H1 (cell line): ENCODE measurements around the gene BCL2L11. TPM values are rescaled to one million over a fixed set of nuclear protein-coding genes. Genes with fewer than 3 reads are reported as not detected.

Experiments
- CHD7 ChIP-seq: fragments of 300-600 bp; sonication (generic); IDR thresholded peaks from 2 replicates; pipeline ENCODE4 v1.7.1; 2012; ENCODE audit warnings: low read length, moderate library complexity, mild to moderate bottlenecking, inconsistent platforms; ENCODE audit not compliant: insufficient replicate concordance
- EGR1 ChIP-seq: IDR thresholded peaks from 2 replicates; pipeline ENCODE4 v1.6.1; 2011; ENCODE audit warnings: low read depth, low read length, borderline replicate concordance
- RXRA ChIP-seq: IDR thresholded peaks from 2 replicates; pipeline ENCODE4 v1.6.1; 2011; ENCODE audit warnings: low read depth, mild to moderate bottlenecking, low read length, moderate library complexity; ENCODE audit not compliant: insufficient read depth
- TCF12 ChIP-seq: IDR thresholded peaks from 2 replicates; pipeline ENCODE4 v1.6.1; 2011; ENCODE audit warnings: low read depth, mild to moderate bottlenecking, low read length
- polyA plus RNA-seq, 7 experiments: library from polyadenylated mRNA; depleted of rRNA in 3 of 7; stranded (reverse) in 5 of 7; unstranded in 2 of 7; fragments of >200 nt in 5 of 7; fragments of 200-250 nt in 2 of 7; gene quantifications; 1 replicate in 5 of 7; 2 replicates in 1 of 7; 4 replicates in 1 of 7; pipeline versions ENCODE4 v1.2.1 to v1.2.3, GENCODE V29; 2011 to 2013; ENCODE audit warnings: missing spikeins in 2 of 7, mixed read lengths in 2 of 7
- total RNA-seq: library from RNA; stranded (reverse); fragmentation: NEBNext Ultra II Directional; extraction: Animal tissue kit (Norgen Biotek cat#: 25700); gene quantifications from 2 replicates; pipeline ENCODE4 v1.2.1, GENCODE V29; 2021

The BCL2L11 gene
- total and polyA plus RNA-seq, 2 of the 8 experiments (the other 6 are each of a cell fraction or from before 2014, with no cell fraction given) = 7.5 to 22.9 TPM

- TF ChIP-seq CHD7 (no peak), EGR1 (no peak), TCF12 (no peak), RXRA (no peak)
- TF ChIP-seq, all 59 proteins: peak for 1
Measured at GRCh38 chr2:111200333-111200881, 79.7 kb downstream of the BCL2L11 start (continued).
